AG09319 (cell line): ENCODE results near the gene TTC9C.

ENCODE experiments used
- DNase-seq: peaks from one replicate; pipeline ENCODE4 v3.0.0-alpha.2; 2010; ENCODE audit warnings: low read depth; ENCODE audit errors: extremely low read depth
- CTCF ChIP-seq: IDR thresholded peaks from 2 replicates; pipeline ENCODE4 v1.5.1; 2011; ENCODE audit warnings: low read depth, mild to moderate bottlenecking, inconsistent platforms, low read length, moderate library complexity

TTC9C gene, protein sequence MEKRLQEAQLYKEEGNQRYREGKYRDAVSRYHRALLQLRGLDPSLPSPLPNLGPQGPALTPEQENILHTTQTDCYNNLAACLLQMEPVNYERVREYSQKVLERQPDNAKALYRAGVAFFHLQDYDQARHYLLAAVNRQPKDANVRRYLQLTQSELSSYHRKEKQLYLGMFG

DNA sequence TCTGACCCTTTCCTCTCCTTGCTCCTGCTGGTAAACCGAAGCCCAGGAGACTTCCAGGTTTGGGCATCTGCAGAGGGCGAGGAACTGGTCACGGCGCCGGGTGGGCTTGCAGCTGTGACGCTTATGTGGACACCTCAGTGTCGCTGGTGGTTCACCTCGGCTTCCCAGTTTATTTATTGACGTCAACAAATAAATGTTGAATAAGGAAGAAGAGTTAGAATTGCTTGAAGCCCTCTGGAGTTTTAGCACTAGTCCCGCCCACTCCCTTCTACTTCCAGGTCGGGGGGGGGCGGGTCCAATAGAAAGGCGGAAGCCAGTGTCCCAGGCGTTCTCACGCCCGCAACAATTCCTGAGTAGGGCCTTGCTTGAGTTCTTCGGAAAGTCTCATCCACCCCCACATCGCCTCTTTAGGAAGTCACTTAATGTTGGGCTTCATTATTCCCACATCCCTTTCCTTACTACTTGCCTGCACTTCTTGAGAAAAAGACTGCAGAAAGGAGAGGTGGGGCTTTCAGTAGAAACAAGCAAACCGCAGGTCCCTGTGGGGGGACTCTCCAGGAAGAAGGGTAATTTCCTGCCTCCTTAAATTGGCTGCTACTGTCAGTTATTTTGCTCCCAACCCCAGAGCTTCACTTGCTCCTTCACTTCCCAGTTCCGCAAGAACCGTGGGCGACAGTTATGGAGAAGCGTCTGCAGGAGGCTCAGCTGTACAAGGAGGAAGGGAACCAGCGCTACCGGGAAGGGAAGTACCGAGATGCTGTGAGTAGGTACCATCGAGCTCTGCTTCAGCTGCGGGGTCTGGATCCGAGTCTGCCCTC, at the start of gene TTC9C:
TSS of gene TTC9C (plus strand) at position 316 of the 818 bp plus-strand sequence. CDS start at position 679, 363 bp downstream.
- no peak for TF ChIP-seq CTCF
- peak; percentile 59 for DNase-seq

- DNase-seq = peak; percentile 73
- TF ChIP-seq CTCF = no peak
These were observed 49.3 kb upstream of the TTC9C start, which contains the start of gene UBXN1 for GRCh38 chr11:62678770-62679696. Gene UBXN1 (minus strand): TSS chr11:62679073. CDS start chr11:62678923, 150 bp downstream.

DNA sequence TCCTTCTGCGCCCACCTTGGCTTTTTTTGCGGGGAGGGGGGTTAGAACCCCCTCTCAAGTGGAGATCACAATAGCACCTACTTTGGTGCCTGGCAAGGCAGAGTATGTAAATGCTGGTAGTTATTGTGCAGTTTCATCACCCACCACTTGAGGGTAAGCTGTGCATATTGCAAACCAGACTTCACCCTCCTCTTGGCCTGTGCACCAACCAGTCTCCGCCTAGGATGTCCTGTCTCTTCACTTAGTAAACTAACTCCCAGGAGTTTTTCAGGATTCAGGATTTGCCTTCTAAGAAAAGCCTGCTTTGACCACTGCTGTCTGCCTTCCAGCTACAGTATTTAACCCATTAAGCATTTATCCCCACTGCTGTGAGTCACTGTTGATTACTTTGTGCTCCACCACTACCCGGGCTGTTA, 47.5 kb upstream of the TTC9C start:
- peak; percentile 70 for DNase-seq
- TF ChIP-seq CTCF = peak; percentile 76

GRCh38 chr11:62682518-62682917, 45.8 kb upstream of the TTC9C start:
- DNase-seq = no peak
- TF ChIP-seq CTCF = no peak

- DNase-seq = no peak
- TF ChIP-seq CTCF = no peak
These were observed 40.5 kb upstream of the TTC9C start for GRCh38 chr11:62687508-62688396.

DNA sequence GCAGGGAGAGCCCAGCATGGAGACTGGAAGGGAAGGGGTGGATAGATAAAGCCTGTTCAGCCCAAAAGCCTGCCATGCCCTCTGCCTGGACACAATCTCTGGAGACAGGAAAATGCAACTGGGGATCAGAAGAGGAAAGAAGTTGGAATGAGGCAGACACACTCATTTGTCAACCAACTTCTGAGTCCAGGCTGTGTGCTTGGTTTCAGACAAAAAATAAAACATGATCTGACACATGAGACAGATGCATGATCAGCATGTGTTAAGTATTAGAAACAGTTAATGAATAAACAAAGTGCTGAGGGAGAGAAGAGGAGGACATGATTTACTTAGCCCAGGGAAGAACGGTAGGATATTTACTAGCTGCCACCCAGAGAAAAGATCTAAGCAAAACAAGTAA, 39.8 kb upstream of the TTC9C start:
- DNase-seq = no peak
- TF ChIP-seq CTCF = no peak
